NCI-H187 treated with DMSO at 0.1 percent for 48 hours (cell line): ENCODE measurements around the gene GPD2.
"Not testable (repeated sequence)": the region's sequence is repeated elsewhere in the genome, so short reads cannot be mapped to it uniquely, and the experiment has no call there.

Experiments used
- DNase-seq: peaks from one replicate; lab custom pipeline; 2025; lab: John Stamatoyannopoulos, UW

The GPD2 gene

DNA sequence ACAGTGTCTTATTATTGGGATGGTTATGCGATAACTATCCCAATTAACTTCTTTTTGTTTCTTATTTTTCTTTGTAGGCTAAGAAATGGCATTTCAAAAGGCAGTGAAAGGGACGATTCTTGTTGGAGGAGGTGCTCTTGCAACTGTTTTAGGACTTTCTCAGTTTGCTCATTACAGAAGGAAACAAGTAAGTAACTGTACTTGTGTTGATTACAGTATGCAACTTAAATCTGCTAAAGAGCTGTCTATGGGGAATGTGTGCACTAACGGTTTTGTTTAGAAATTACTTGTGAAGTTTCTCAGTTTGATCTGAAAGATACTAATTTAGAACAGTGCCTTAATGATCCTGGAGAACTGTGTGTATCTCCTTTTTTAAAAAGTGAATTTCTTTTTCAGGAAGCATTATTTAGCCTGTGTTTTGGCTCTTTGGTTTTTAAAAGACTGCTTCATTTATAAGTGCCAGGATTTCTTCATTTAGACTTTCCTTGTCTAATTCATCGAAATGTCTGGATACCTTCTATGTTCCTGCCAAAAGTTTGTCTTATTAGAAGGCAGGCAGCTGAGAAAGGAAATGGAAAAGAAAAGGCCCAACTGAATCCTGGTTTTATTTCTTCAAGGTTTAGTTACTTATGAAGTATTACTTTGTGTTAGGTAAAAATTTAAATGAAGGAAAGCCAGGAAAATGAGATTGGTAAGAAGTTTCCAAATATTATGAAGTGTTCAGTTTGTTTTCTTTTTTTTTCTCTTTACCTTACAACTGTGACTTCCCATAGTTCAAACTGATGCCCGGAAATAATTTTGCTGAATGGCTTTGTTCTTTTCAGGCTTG lies 40.1 kb downstream of the GPD2 start:
- no peak for DNase-seq

DNA sequence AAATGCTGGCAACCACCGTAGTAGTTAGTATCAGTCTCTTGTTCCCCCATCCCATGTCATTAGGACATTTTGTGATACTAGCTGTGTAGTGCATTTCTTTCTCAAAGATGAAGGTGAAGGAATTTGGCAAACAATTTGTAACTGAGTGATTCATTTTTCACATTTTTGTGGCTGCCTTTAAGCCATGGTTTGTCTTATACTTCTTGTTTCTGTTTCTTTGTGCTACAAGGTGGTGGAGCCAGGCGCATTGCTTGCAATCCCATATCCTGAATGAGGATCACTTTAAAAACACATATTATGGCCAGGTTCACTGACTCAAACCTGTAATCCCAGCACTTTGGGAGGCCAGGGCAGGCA lies 40.6 kb downstream of the GPD2 start:
- no peak for DNase-seq

DNA sequence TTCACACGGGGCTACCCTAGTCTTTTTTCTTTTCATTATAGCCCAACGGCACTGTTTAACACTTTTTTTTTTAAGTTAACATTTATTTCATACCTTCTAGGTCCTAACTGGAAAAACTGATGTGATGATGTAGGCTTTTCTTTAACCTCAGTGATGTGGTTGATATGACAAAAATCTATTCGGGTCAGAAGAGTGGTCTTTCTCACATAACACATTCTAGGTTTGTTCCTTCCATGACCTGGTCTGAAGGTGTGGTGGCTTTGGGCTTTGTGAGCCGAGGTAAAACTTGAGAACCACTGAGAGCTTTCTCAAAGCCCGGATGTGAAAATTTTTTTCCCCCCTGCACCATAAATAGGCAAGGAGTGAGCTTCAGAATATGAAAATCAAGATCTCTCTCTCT lies 44.2 kb downstream of the GPD2 start:
- DNase-seq = no peak

DNA sequence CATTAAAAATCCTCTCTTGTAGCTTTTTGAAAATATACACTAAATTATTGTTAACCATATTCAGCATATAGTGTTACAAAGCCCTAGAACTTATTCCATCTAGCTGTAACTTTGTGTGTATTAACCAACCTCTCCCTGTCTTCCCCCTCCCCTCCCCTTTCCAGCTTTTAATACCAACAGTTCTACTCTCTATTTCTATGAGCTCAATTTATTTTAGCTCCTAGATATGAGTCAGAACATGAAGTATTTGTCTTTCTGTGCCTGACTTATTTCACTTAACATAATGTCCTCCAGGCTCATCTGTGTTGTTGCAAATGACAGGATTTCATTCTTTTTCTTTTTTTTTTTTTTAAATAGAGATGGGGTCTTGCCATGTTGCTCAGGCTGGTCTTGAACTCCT lies 45.1 kb downstream of the GPD2 start:
- DNase-seq = no peak

DNA sequence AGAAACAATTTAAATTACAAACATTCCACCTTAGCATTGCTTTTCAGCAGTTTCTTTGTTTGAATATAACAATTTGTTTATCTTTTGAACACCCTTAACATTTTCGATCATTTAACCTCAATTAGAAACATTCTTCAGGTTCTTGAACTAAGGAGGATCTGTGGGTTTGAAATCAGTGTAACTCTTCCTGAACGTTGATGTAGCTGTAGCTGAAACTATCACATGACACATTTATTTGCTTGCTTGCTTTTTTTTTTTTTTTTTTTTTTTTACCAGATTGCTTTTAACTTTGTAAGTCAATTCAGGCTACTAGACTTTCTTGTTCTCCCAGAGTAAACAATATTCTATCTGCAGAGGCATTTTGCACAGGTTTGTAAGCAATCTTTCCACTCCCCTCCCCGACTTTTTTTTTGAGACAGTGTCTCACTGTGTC lies 47.6 kb downstream of the GPD2 start:
- DNase-seq = no peak

DNA sequence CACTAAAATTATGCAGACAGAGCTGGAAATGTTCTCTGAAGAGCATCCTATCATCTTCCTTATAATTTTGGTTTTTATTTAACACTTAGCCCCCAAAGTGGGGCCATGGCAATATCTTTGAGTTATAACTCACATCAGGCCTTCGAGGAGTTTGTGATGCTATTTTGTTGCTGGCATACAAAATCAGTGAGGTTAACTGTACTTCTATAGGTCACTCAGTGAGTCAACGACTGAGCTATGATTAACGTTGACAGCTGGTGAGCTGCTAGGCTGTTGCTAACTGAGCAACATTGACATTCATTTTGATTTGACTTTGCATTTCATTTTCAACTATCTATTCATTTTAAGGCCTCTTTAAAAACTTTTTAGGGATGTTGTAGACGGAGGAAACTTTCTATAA lies 50.0 kb downstream of the GPD2 start:
- no peak for DNase-seq

DNA sequence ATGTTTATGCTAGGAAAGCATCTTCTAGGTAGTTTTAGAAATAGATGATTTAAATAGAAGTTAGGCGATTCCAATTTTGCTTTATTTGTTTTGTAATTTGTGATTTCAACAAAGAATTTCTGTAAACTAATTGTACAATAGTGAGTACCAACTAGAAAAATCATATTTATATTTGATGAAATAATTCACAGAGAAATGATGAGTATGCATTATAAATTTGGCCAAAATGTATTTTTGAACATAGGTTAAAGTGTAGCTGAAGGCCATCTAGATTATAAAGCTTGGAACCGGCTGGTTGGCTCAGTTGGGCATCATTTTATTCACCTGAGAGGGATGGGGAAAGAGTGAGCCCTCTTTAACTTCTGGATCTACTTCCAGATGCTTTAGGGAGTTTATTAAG lies 50.4 kb downstream of the GPD2 start:
- DNase-seq = no peak

DNA sequence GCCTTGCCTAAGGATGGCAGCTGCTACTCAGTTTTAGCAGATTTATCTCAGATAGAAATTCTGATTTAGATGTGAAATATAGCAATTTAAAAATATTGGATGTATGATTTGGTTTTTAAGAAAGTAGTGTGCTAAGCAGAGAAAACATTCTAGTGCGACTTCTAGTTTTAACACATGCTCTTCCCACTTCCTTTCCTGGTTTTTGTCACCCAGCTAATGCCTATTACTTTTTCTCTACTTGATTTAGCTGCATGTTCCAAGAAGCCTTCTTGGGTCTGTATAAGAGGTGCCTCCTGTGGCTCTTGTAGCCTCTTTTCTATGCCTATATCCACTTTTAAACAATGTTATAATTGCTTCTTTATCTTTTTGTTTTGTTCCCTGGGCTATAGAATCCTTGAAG lies 53.0 kb downstream of the GPD2 start:
- no peak for DNase-seq

DNA sequence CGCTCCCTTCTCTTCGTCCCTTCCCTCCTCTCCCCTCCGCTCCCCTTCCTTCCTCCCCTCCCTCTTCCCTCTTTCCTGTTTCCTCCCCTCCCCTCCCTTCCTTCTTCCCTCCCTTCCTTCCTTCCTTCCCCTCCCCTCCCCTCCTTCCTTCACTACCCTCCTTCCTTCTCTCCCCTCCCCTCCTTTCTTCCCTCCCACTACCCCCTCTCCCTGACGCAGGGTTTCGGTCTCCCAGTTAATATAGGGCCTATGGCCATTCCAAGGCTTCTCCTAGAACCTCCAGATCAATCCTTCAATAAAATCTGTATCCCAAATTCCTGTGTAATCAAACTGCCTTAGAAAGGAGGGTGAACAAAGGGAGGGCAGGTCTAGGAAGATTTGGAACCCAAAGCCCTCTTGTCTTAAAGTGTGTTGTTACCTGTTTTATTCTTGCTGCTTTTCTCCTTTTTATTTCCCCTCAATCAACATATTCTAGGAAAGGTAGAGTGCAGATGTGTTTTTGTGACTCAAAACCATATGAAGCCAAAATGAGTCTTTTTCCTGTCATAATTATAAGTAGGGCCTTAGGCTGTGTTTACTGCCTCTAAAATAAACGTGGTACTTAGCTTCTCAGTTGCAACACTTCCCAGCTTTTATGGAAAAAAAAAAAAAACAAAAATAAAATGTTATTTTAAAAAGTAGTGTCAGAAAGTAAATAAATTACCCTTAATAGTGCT lies 53.7 kb downstream of the GPD2 start:
- DNase-seq = no peak

DNA sequence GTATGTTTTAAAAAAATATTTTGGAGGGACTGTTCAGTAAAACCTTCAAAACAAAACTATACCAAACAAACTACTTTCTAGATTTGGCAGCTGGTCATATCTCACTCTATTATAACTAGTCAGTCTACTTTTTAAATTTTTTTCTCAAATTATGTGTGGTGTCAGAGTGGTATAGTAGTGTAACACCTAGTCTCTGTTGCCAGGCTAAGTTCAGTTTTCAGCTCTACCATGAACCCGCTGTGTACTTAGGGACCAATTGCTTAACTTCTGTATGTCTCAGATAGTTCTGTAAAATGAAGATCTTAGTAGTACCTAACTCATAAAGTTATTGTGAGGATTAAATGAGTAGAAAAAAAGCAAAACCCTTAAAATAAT lies 54.3 kb downstream of the GPD2 start:
- no peak for DNase-seq

DNA sequence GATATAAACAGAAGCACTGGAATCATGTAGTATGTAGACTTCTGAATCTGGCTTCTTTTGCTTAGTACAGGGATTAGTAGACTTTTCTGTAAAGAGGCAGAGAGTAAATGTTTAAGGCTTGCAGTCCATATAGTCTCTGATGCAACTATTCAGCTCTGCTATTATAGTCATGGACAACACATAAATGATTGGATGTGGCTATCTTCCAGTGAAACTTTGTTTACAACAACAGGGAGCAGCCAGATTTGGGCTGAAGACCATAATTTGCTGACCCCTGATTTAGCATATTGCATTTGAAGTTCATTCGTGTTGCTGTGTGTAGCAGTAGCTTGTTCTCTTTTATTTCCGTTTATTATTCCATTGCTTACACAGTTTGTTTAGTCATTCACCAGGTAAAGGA lies 55.0 kb downstream of the GPD2 start:
- no peak for DNase-seq

DNA sequence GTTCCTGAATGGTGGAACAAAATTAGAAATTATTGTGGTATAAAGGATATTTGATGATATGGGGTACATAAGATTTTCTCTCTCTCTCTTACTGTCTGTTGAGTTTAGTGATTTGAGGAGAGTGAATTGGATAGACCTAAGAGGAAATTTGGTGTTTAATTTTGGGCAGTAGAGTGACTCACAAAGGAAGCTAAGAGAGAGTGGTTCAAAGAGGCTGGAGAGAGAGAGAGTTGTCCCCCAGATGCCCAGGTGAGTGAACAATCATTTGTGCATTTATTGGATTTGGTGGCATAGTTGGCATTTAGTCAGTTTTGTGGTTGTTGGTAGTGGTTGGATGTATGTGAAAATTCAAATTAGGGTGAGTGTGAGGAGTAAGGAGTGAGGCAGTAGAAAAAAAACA lies 56.8 kb downstream of the GPD2 start:
- no peak for DNase-seq

DNA sequence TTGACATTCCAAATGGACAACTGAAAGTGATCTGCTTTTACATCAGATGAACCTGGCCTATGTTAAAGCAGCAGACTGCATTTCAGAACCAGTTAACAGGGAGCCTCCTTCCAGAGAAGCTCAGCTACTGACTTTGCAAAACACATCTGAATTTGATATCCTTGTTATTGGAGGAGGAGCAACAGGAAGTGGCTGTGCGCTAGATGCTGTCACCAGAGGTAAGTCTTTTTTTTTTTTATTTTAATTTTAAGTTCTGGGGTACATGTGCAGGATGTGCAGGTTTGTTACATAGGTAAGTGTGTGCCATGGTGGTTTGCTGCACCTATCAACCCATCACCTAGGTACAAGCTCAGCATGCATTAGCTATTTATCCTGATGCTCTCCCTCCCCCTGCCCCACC lies 59.8 kb downstream of the GPD2 start:
- DNase-seq = not testable (repeated sequence)

DNA sequence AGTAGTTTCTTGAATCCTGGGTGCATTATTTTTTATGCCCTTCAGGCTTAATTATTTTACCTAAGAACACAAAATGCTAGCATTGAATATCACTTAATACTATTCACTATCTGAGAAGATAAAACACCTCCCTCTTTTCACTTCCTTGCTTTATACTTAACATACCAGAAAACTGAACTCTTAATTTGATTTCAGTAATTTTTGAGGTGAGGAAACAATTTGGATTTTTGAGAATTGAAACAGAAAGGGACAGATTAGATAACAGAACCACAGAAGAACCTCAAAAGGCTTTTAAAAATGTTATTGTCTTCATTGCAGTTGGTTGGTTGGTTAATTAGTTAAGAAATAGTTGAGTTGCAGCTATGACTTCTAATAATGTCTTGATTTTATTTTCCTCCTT lies 69.5 kb downstream of the GPD2 start:
- no peak for DNase-seq

DNA sequence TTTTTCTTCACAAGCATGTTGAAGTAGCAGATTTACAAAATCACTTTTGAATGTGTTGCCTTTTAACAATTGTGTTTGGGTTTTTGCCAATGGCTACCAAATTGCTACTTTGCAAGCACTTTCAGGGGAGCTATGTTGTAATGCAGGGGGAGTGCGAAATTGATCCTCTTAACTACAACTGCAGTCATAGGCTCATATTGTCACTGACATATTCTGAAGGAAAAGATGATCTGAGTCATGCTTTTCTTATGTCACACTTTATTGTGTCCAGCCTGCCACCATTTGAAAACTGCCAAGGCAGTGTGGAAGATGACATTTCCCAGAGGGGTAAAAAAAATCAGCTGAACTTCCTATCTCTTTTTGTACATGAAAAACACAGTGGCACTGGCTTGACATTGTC lies 74.9 kb downstream of the GPD2 start:
- DNase-seq = no peak

DNA sequence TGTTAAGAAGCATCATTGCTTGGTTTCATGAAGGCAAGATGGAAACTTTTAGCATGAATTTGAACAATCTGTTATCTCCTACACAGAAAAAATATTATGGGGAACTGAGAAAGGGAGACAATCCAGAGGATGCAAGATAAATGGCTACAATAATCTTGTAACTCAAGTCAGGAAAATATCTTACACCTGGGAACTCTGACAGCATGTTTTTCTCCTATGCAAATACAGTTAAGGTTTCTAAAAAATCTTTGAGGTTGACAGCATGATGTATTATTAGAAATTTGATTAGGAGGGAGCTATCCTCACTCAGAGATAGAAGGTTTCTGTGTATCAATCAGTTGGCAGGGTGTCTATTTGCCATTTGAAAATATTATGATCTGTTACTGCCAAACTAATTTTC lies 75.6 kb downstream of the GPD2 start:
- no peak for DNase-seq

DNA sequence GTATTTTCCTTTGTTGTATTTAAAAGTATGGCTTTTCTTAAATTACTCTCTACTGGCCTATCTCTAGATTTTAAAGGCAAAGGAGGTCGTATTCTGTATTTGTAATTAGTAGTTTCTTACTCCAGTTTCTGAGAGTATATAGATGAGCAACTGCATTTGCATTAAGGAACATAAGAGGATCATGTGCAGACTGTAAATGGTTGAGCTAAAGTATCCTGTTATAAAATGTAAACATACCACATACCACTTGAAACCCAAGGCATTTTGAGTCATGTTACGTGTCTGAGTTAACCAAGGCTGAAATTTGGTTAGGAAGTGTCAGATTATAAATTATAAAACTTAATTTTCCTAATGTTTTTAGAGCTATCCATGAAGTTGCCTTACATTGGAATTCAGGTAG lies 76.3 kb downstream of the GPD2 start:
- no peak for DNase-seq

DNA sequence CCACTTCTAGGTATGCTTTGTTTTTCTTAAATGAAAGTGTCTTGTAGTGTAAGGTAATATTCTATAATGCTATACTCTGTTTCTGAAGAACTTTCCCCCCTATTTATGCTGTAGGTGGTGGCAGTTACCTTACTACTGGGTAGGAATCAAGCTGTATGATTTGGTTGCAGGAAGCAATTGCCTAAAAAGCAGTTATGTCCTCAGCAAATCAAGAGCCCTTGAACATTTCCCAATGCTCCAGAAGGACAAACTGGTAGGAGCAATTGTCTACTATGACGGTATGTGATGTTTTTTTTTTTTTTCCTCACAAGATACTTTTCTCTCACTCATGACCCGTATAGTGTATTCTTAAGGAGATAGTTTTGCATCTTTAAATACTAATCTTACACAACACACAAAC lies 77.0 kb downstream of the GPD2 start:
- no peak for DNase-seq

DNA sequence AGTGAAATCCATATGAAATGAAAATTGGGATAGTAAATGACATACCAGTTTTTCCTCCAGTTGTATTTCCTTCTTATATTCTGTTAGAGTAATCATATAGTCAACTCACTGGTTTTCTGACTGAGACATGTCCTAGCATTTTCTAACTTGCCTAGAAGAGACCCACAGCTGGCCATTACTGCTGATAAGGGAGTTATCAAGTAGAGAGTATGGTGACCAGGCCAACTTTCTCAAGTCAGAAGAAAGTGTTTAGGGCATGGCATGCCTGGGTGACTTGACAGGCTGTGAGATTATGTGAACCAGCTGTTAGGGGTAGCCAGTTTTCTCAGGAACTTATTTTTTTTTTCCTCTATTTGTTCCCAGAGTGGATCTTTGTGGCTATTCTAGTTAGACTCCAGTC lies 81.2 kb downstream of the GPD2 start:
- DNase-seq = no peak

DNA sequence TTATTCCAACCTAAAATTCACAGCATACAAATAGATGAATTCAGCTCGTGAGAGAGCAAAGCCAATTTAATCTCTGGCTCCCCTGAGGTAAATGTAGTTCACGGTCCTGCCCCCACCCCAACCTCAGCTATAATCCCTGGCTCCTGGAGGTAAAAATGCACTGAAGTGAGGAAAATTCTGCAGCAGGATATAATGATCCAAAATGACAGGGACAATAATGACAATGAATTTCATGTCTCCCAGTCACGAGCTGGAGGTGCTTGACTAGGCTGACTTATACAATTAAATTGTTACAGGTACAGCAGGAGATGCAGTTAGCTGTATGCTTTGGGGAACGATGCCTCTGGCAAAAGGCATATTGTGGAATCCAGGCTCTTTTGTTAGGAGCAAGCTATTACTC lies 82.0 kb downstream of the GPD2 start:
- no peak for DNase-seq

DNA sequence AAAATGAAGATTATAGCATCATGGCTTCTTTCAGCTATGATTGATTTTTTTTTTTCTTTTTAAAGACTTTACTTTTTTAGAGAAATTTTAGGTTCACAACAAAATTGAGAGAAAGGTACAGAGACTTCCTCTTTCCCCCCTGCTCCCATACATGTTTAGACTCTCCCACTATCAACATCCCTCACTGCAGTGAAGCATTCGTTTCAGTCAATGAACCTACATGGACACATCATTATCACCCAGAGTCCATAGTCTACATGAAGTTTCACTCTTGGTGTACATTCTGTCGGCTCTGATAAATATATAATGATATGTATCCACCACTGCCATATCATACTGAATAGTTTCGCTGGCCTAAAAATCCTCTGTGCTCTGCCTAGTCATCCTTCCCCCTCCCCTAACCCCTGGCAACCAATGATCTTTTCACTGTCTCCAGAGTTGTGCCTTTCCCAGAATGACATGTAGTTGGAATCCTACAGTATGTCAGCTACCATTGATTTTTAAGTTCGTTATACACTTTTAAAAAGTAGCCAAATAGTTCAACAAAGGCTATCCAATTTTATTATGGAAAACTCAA lies 86.8 kb downstream of the GPD2 start:
- DNase-seq = no peak

DNA sequence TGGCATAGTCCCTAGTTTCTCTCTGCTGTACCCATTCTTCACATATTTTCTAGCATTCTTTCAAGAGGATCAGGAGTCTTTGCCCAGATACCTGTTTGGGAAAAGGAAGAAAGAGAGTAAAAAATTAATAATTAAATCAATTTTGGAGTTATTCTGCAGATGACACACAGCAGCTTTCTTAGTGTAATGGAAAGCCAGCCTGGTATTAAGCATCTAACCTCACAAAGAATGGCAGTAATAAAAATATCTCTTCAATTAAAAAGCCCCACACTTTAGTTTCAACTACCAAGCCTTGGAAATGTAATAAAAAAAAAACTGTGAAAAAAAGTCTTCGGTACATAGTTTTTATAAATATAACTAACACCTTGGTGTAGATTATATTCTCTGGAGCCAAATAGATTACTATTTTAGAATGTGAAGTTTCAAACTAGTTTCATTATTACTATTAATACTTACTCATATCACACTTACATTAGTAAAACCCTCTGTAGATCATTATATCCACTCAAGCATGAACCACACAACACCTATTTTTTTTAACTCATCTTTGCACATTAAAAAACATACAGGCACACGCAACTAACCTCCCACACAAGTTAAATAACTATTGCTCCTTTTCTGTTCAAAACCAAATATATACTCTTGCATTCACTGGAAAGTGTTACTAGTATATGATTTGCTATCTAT lies 90.9 kb downstream of the GPD2 start:
- DNase-seq = no peak

DNA sequence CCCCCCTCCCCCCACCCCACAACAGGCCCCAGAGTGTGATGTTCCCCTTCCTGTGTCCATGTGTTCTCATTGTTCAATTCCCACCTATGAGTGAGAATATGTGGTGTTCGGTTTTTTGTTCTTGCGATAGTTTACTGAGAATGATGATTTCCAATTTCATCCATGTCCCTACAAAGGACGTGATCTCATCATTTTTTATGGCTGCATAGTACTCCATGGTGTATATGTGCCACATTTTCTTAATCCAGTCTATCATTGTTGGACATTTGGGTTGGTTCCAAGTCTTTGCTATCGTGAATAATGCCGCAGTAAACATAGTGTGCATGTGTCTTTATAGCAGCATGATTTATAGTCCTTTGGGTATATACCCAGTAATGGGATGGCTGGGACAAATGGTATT lies 92.4 kb downstream of the GPD2 start:
- not testable (repeated sequence) for DNase-seq
